Measurements from ENCODE around the gene PTPRM.

PTPRM gene

DNA sequence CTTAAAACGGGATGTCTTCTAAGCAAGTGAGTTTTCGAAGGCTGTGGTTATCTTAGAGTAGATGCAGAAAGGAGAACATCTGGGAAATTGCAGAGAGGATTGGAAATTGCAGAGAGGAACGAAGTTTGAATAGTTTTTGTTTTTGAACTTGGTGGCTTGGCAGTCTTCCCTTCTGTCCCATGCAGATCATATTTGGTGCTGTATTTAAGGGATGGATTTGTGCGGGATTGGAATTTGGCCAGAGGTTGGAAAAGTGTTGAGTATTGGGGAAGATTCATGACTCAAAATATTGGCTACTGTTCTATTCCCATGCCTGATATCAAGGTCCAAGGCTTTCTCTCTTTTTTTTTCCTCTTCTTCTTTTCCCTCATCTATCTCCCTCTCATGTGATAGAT lies 18.2 kb downstream of the PTPRM start:
- no peaks in the 10 kb centered on the region for H3K4me1 ChIP-seq (ENCODE audit: control insufficient read depth, insufficient read depth, low read depth, low read length)
- no peak overlapping the region for H3K18ac ChIP-seq (ENCODE audit: low read depth in 1 of 2, low read length in 2 of 2)
- H3K9ac ChIP-seq (ENCODE audit: low read length) = no peak overlapping the region
- no peak overlapping the region for H3K4ac ChIP-seq (ENCODE audit: low read depth in 1 of 2, low read length in 2 of 2)
- no peak for DNase-seq
- H3K23ac ChIP-seq (ENCODE audit: low read length in 2 of 2) = no peak overlapping the region
- WGBS = 90% methylated on average over 4 of the region's 4 CpGs
- H3K14ac ChIP-seq (ENCODE audit: low read length in 2 of 2) = no peak overlapping the region
- no peak overlapping the region for H2BK5ac ChIP-seq (ENCODE audit: low read depth, low read length, poor library complexity, severe bottlenecking)
- H3K9me3 ChIP-seq (ENCODE audit: control insufficient read depth, low read length) = no peaks in the 10 kb centered on the region
- H2BK120ac ChIP-seq (ENCODE audit: low read depth, low read length) = no peak overlapping the region
- no peak overlapping the region for H3K4me3 ChIP-seq (ENCODE audit: insufficient read depth in 1 of 2, low read depth in 1 of 2, low read length in 2 of 2)
- H3K79me1 ChIP-seq (replicated peaks; ENCODE audit: low read length, poor library complexity, severe bottlenecking) = peaks cover 20% of the 10 kb centered on the region
- H4K8ac ChIP-seq (ENCODE audit: low read length) = no peak overlapping the region
- no peak overlapping the region for H2AFZ ChIP-seq (ENCODE audit: low read depth, low read length)
- H2BK12ac ChIP-seq (ENCODE audit: low read length in 2 of 2) = no peak overlapping the region
- no peaks in the 10 kb centered on the region for H3K36me3 ChIP-seq (ENCODE audit: control insufficient read depth in 1 of 2, insufficient read depth in 2 of 2, low read depth in 1 of 2, low read length in 2 of 2)
- no peak overlapping the region for H3K4me2 ChIP-seq (ENCODE audit: low read length, poor library complexity, severe bottlenecking)
- no peak overlapping the region for H2BK15ac ChIP-seq (ENCODE audit: low read depth, poor library complexity, severe bottlenecking)
- no peak overlapping the region for H3K27ac ChIP-seq (ENCODE audit: low read length, poor library complexity, severe bottlenecking)
- no peak overlapping the region for H2AK5ac ChIP-seq (ENCODE audit: low read length, severe bottlenecking)
- no peaks in the 10 kb centered on the region for H3K27me3 ChIP-seq (ENCODE audit: control insufficient read depth in 1 of 2, insufficient read depth in 1 of 2, low read length in 2 of 2)
- H4K91ac ChIP-seq (ENCODE audit: low read length) = no peak overlapping the region

DNA sequence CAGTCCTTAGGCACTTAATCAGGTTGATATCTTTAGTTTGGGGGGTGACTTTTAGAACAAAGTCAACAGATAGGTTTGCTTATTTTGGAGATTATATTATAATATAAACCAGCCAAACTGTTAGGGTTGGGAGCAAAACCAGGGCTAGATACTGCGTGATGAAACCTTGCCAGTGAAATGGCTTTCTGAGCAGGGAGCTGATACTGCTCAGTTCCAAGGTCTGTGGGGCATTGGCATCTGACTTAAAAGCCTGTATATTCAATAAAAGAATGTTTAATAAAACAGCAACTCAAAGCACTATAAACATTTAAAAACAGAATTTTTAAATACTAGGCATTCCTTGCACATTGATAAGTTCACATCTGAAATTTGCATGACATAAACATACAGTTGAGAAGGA lies 19.3 kb downstream of the PTPRM start:
- Histone ChIP-seq H2BK120ac (ENCODE audit: low read depth, low read length) (no peak overlapping the region), H3K4me2 (ENCODE audit: low read length, poor library complexity, severe bottlenecking) (no peak overlapping the region), H3K79me1 (replicated peaks; ENCODE audit: low read length, poor library complexity, severe bottlenecking) (peaks cover 20% of the 10 kb centered on the region), H3K4me1 (ENCODE audit: control insufficient read depth, insufficient read depth, low read depth, low read length) (peaks cover 1% of the 10 kb centered on the region), H3K23ac (ENCODE audit: low read length in 2 of 2) (no peak overlapping the region), H2AFZ (ENCODE audit: low read depth, low read length) (no peak overlapping the region), H3K27ac (ENCODE audit: low read length, poor library complexity, severe bottlenecking) (no peak overlapping the region), H4K8ac (ENCODE audit: low read length) (no peak overlapping the region), H3K27me3 (ENCODE audit: control insufficient read depth in 1 of 2, insufficient read depth in 1 of 2, low read length in 2 of 2) (no peaks in the 10 kb centered on the region), H2BK12ac (ENCODE audit: low read length in 2 of 2) (no peak overlapping the region), H2AK5ac (ENCODE audit: low read length, severe bottlenecking) (no peak overlapping the region), H2BK5ac (ENCODE audit: low read depth, low read length, poor library complexity, severe bottlenecking) (no peak overlapping the region), H2BK15ac (ENCODE audit: low read depth, poor library complexity, severe bottlenecking) (no peak overlapping the region), H3K36me3 (ENCODE audit: control insufficient read depth in 1 of 2, insufficient read depth in 2 of 2, low read depth in 1 of 2, low read length in 2 of 2) (no peaks in the 10 kb centered on the region), H3K14ac (ENCODE audit: low read length in 2 of 2) (no peak overlapping the region), H3K18ac (ENCODE audit: low read depth in 1 of 2, low read length in 2 of 2) (no peak overlapping the region), H3K9ac (ENCODE audit: low read length) (no peak overlapping the region), H3K4ac (ENCODE audit: low read depth in 1 of 2, low read length in 2 of 2) (no peak overlapping the region), H4K91ac (ENCODE audit: low read length) (no peak overlapping the region), H3K4me3 (ENCODE audit: insufficient read depth in 1 of 2, low read depth in 1 of 2, low read length in 2 of 2) (no peak overlapping the region), H3K9me3 (ENCODE audit: control insufficient read depth, low read length) (no peaks in the 10 kb centered on the region)
- WGBS = 100% methylated on average over 1 of the region's 1 CpG
- no peak for DNase-seq

DNA sequence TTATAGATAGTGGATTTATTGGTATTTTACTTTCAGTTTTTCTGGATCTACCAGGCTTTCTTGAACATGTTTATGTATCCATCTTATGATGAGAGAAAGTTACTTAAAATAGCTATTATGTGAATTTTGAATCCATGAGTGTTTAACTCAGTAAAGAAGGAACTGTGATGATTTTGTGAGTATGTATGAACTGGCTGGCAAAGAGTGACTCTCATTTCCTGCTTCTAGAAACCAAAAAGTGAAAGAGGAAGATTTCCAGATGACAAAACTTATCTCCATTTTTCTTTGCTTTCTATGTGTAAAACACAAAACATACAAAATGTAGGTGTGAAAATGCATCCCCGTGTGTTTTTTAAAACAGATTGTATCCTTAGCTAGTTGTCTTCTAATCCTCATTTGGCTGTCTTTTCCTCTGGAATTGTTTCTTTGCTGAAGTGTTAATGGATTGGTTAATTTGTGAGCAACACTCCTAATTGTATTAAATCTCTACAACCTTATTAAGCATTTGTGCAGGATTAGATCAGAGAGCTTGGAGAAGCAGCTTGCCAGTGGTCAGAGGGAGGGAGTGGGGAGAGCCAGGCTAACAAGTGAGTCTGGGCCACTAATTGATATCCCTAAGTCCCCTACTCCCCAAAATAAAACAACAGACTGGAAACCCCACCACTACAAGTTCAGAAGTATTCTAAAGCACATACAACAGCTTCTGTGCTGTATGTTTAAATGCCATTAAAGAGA lies 23.9 kb downstream of the PTPRM start:
- Histone ChIP-seq H3K4me1 (ENCODE audit: control insufficient read depth, insufficient read depth, low read depth, low read length) (peaks cover 8% of the 10 kb centered on the region), H3K4ac (ENCODE audit: low read depth in 1 of 2, low read length in 2 of 2) (no peak overlapping the region), H2BK120ac (ENCODE audit: low read depth, low read length) (no peak overlapping the region), H2BK15ac (ENCODE audit: low read depth, poor library complexity, severe bottlenecking) (no peak overlapping the region), H3K4me2 (ENCODE audit: low read length, poor library complexity, severe bottlenecking) (no peak overlapping the region), H3K79me1 (replicated peaks; ENCODE audit: low read length, poor library complexity, severe bottlenecking) (peaks cover 14% of the 10 kb centered on the region), H4K91ac (ENCODE audit: low read length) (no peak overlapping the region), H3K9ac (ENCODE audit: low read length) (peak overlapping the region; percentile 74), H2BK12ac (ENCODE audit: low read length in 2 of 2) (no peak overlapping the region), H3K9me3 (ENCODE audit: control insufficient read depth, low read length) (no peaks in the 10 kb centered on the region), H2AK5ac (ENCODE audit: low read length, severe bottlenecking) (no peak overlapping the region), H3K23ac (ENCODE audit: low read length in 2 of 2) (no peak overlapping the region), H2AFZ (ENCODE audit: low read depth, low read length) (no peak overlapping the region), H4K8ac (ENCODE audit: low read length) (no peak overlapping the region), H3K27ac (ENCODE audit: low read length, poor library complexity, severe bottlenecking) (peak overlapping the region; percentile 19), H2BK5ac (ENCODE audit: low read depth, low read length, poor library complexity, severe bottlenecking) (no peak overlapping the region), H3K27me3 (ENCODE audit: control insufficient read depth in 1 of 2, insufficient read depth in 1 of 2, low read length in 2 of 2) (no peaks in the 10 kb centered on the region), H3K18ac (ENCODE audit: low read depth in 1 of 2, low read length in 2 of 2) (no peak overlapping the region), H3K14ac (ENCODE audit: low read length in 2 of 2) (no peak overlapping the region), H3K36me3 (ENCODE audit: control insufficient read depth in 1 of 2, insufficient read depth in 2 of 2, low read depth in 1 of 2, low read length in 2 of 2) (no peaks in the 10 kb centered on the region), H3K4me3 (ENCODE audit: insufficient read depth in 1 of 2, low read depth in 1 of 2, low read length in 2 of 2) (peak overlapping the region in 1 of 2 experiments; percentile 50)
- no CpG with 5 or more reads among the region's 1 CpG for WGBS
- no peak for DNase-seq

- Histone ChIP-seq H2AK5ac (ENCODE audit: low read length, severe bottlenecking) (no peak overlapping the region), H3K18ac (ENCODE audit: low read depth in 1 of 2, low read length in 2 of 2) (no peak overlapping the region), H3K4me2 (ENCODE audit: low read length, poor library complexity, severe bottlenecking) (no peak overlapping the region), H3K9ac (ENCODE audit: low read length) (no peak overlapping the region), H3K14ac (ENCODE audit: low read length in 2 of 2) (no peak overlapping the region), H3K79me1 (replicated peaks; ENCODE audit: low read length, poor library complexity, severe bottlenecking) (peaks cover 15% of the 10 kb centered on the region), H4K91ac (ENCODE audit: low read length) (no peak overlapping the region), H2BK12ac (ENCODE audit: low read length in 2 of 2) (no peak overlapping the region), H4K8ac (ENCODE audit: low read length) (no peak overlapping the region), H3K4ac (ENCODE audit: low read depth in 1 of 2, low read length in 2 of 2) (no peak overlapping the region), H2BK5ac (ENCODE audit: low read depth, low read length, poor library complexity, severe bottlenecking) (no peak overlapping the region), H2BK120ac (ENCODE audit: low read depth, low read length) (no peak overlapping the region), H3K4me1 (ENCODE audit: control insufficient read depth, insufficient read depth, low read depth, low read length) (peaks cover 12% of the 10 kb centered on the region), H3K27ac (ENCODE audit: low read length, poor library complexity, severe bottlenecking) (peak overlapping the region; percentile 2), H3K23ac (ENCODE audit: low read length in 2 of 2) (no peak overlapping the region), H3K36me3 (ENCODE audit: control insufficient read depth in 1 of 2, insufficient read depth in 2 of 2, low read depth in 1 of 2, low read length in 2 of 2) (no peaks in the 10 kb centered on the region), H3K27me3 (ENCODE audit: control insufficient read depth in 1 of 2, insufficient read depth in 1 of 2, low read length in 2 of 2) (no peaks in the 10 kb centered on the region), H3K4me3 (ENCODE audit: insufficient read depth in 1 of 2, low read depth in 1 of 2, low read length in 2 of 2) (no peak overlapping the region), H2AFZ (ENCODE audit: low read depth, low read length) (no peak overlapping the region), H2BK15ac (ENCODE audit: low read depth, poor library complexity, severe bottlenecking) (no peak overlapping the region), H3K9me3 (ENCODE audit: control insufficient read depth, low read length) (no peaks in the 10 kb centered on the region)
- WGBS = 88% methylated on average over 4 of the region's 4 CpGs
- DNase-seq = no peak
Observed at GRCh38 chr18:7592305-7593071, 25.4 kb downstream of the PTPRM start.

All from mesenchymal stem cell (in vitro differentiated cells and primary cell).